H4 (cell line): ENCODE measurements around the gene PIAS1. TPM values are rescaled to one million over a fixed set of nuclear protein-coding genes. Genes with fewer than 3 reads are reported as not detected.

ENCODE experiments used
- DNase-seq: peaks from one replicate; pipeline ENCODE4 v3.0.0-alpha.2; 2015; ENCODE audit warnings: low spot score
- total RNA-seq: library from RNA; depleted of rRNA; stranded (reverse); fragments of >200 nt; shearing (Covaris generic); gene quantifications from 2 replicates; pipeline ENCODE4 v1.2.3, GENCODE V29; 2014

The PIAS1 gene
- total RNA-seq, 1 experiment from 2014 or later: 15.8 TPM

GRCh38 chr15:68062946-68063465, 8.9 kb downstream of the PIAS1 start:
- no peak for DNase-seq

- DNase-seq: no peak
Measured at GRCh38 chr15:68063606-68064005, 9.5 kb downstream of the PIAS1 start.

GRCh38 chr15:68073576-68074288, 19.6 kb downstream of the PIAS1 start:
- DNase-seq: no peak

- no peak for DNase-seq
Measured at GRCh38 chr15:68075764-68076385, 21.8 kb downstream of the PIAS1 start.

- no peak for DNase-seq
Measured at GRCh38 chr15:68078365-68078764, 24.2 kb downstream of the PIAS1 start.

- no peak for DNase-seq
Measured at GRCh38 chr15:68080334-68080733, 26.2 kb downstream of the PIAS1 start.

GRCh38 chr15:68080783-68081182, 26.7 kb downstream of the PIAS1 start:
- no peak for DNase-seq

GRCh38 chr15:68081869-68082505, 27.9 kb downstream of the PIAS1 start:
- DNase-seq: no peak

- no peak for DNase-seq
Measured at GRCh38 chr15:68082735-68083134, 28.6 kb downstream of the PIAS1 start.

- DNase-seq: no peak
Measured at GRCh38 chr15:68083463-68083862, 29.3 kb downstream of the PIAS1 start.

- no peak for DNase-seq
Measured at GRCh38 chr15:68085052-68085451, 30.9 kb downstream of the PIAS1 start.

- no peak for DNase-seq
Measured at GRCh38 chr15:68091743-68092142, 37.6 kb downstream of the PIAS1 start.

GRCh38 chr15:68096099-68096498, 42.0 kb downstream of the PIAS1 start:
- no peak for DNase-seq

GRCh38 chr15:68097029-68097428, 42.9 kb downstream of the PIAS1 start:
- no peak for DNase-seq

- no peak for DNase-seq
Measured at GRCh38 chr15:68098465-68098864, 44.4 kb downstream of the PIAS1 start.

GRCh38 chr15:68100194-68100593, 46.1 kb downstream of the PIAS1 start:
- no peak for DNase-seq

GRCh38 chr15:68103603-68104002, 49.5 kb downstream of the PIAS1 start:
- no peak for DNase-seq

- DNase-seq: no peak
Measured at GRCh38 chr15:68106656-68107055, 52.5 kb downstream of the PIAS1 start.

- no peak for DNase-seq
Measured at GRCh38 chr15:68107142-68107541, 53.0 kb downstream of the PIAS1 start.

- DNase-seq: no peak
Measured at GRCh38 chr15:68112706-68113105, 58.6 kb downstream of the PIAS1 start.

- DNase-seq: no peak
Measured at GRCh38 chr15:68113273-68113672, 59.2 kb downstream of the PIAS1 start.

GRCh38 chr15:68113751-68114150, 59.6 kb downstream of the PIAS1 start:
- no peak for DNase-seq

- no peak for DNase-seq
Measured at GRCh38 chr15:68114356-68114755, 60.2 kb downstream of the PIAS1 start.
